HepG2 (cell line): Measurements from ENCODE around the gene TRERF1. TPM values are rescaled to one million over a fixed set of nuclear protein-coding genes. Genes with fewer than 3 reads are reported as not detected.

ENCODE experiments used
- CBX1 ChIP-seq: IDR thresholded peaks from one replicate; pipeline ENCODE4 v1.6.1; 2016; ENCODE audit warnings: antibody characterized with exemption, low read depth
- CBX2 ChIP-seq, 2 experiments: fragments of 200-600 bp in 1 of 2; sonication (generic); formaldehyde crosslinking in 1 of 2; IDR thresholded peaks; 2 replicates each; pipeline versions ENCODE4 v1.7.0 to v1.8.1; 2018 to 2022; ENCODE audit warnings: low read depth in 2 of 2, low read length in 1 of 2, mild to moderate bottlenecking in 1 of 2, missing genetic modification reagents in 1 of 2
- CCAR2 ChIP-seq: fragments of 200-400 bp; formaldehyde crosslinking; optimal IDR thresholded peaks from 2 replicates; pipeline ENCODE3; 2018; ENCODE audit warnings: low read depth, mild to moderate bottlenecking, low read length, moderate library complexity
- GATAD1 ChIP-seq: IDR thresholded peaks from 2 replicates; pipeline ENCODE4 v1.6.1; 2016; ENCODE audit warnings: missing genetic modification reagents, missing compliant biosample characterization
- HDAC1 ChIP-seq: sonication (generic); formaldehyde crosslinking; IDR thresholded peaks from 2 replicates; pipeline ENCODE4 v1.5.1; 2020; ENCODE audit warnings: mild to moderate bottlenecking, missing genetic modification reagents
- HNF4A ChIP-seq: sonication (generic); formaldehyde crosslinking; IDR thresholded peaks from 2 replicates; pipeline ENCODE4 v1.4.0; 2020; ENCODE audit warnings: missing genetic modification reagents
- JUND ChIP-seq: sonication (generic); formaldehyde crosslinking; IDR thresholded peaks from 2 replicates; pipeline ENCODE4 v1.8.0; 2022; ENCODE audit warnings: mild to moderate bottlenecking, missing genetic modification reagents
- KLF12 ChIP-seq: sonication (generic); formaldehyde crosslinking; IDR thresholded peaks from 2 replicates; pipeline ENCODE4 v1.4.0; 2020; ENCODE audit warnings: missing genetic modification reagents, borderline replicate concordance
- MAFG ChIP-seq: sonication (generic); formaldehyde crosslinking; IDR thresholded peaks from 2 replicates; pipeline ENCODE4 v1.5.1; 2020; ENCODE audit warnings: mild to moderate bottlenecking, missing genetic modification reagents
- MIER2 ChIP-seq: IDR thresholded peaks from 2 replicates; pipeline ENCODE4 v1.6.1; 2016; ENCODE audit warnings: missing biosample characterization, missing genetic modification reagents
- MXD4 ChIP-seq: IDR thresholded peaks from 2 replicates; pipeline ENCODE4 v1.6.1; 2016; ENCODE audit warnings: mild to moderate bottlenecking, missing biosample characterization, missing genetic modification reagents
- PLRG1 ChIP-seq: fragments of 450-650 bp; conservative IDR thresholded peaks from 2 replicates; pipeline ENCODE4 v1.6.1; 2016
- SOX6 ChIP-seq, 2 experiments: fragments of 450-650 bp in 1 of 2; sonication (generic) in 1 of 2; formaldehyde crosslinking in 1 of 2; IDR thresholded peaks; 2 replicates each; pipeline versions ENCODE4 v1.4.0 to v1.6.1; 2017 to 2020; ENCODE audit warnings: antibody characterized with exemption in 1 of 2, mild to moderate bottlenecking in 1 of 2, missing genetic modification reagents in 1 of 2
- TEAD3 ChIP-seq: optimal IDR thresholded peaks from 2 replicates; pipeline ENCODE3; 2016; ENCODE audit warnings: borderline replicate concordance
- ZFP82 ChIP-seq: sonication (generic); formaldehyde crosslinking; IDR thresholded peaks from 2 replicates; pipeline ENCODE4 v1.5.1; 2020; ENCODE audit warnings: mild to moderate bottlenecking, missing genetic modification reagents, borderline replicate concordance
- ZNF143 ChIP-seq: sonication (generic); formaldehyde crosslinking; IDR thresholded peaks from 2 replicates; pipeline ENCODE4 v1.4.0; 2020; ENCODE audit warnings: missing genetic modification reagents
- ZNF556 ChIP-seq: sonication (generic); formaldehyde crosslinking; IDR thresholded peaks from 2 replicates; pipeline ENCODE4 v1.4.0; 2020; ENCODE audit warnings: mild to moderate bottlenecking, missing genetic modification reagents, borderline replicate concordance
- ZNF580 ChIP-seq: IDR thresholded peaks from 2 replicates; pipeline ENCODE4 v1.6.1; 2016; ENCODE audit warnings: low read depth, borderline replicate concordance
- ZNF598 ChIP-seq: sonication (generic); formaldehyde crosslinking; IDR thresholded peaks from 2 replicates; pipeline ENCODE4 v1.5.1; 2020; ENCODE audit warnings: mild to moderate bottlenecking, missing genetic modification reagents, borderline replicate concordance
- polyA plus RNA-seq, 8 experiments: library from polyadenylated mRNA; depleted of rRNA in 3 of 8; stranded (reverse) in 7 of 8; unstranded in 1 of 8; fragments of >200 nt; fragmentation: Illumina TruSeq in 4 of 8; extraction: Trizol in 4 of 8; gene quantifications; 2 replicates each; pipeline versions ENCODE4 v1.2.1 to v1.2.3, GENCODE V29; 2011 to 2016; ENCODE audit warnings: low read depth in 4 of 8, missing spikeins in 1 of 8, mixed read lengths in 1 of 8; ENCODE audit not compliant: insufficient read depth in 1 of 8
- total RNA-seq, 5 experiments: library from RNA; depleted of rRNA; stranded (reverse); fragments of >200 nt; fragmentation: Illumina TruSeq; extraction: Trizol; gene quantifications; 2 replicates each; pipeline ENCODE4 v1.2.3, GENCODE V29; 2016; ENCODE audit warnings: low read depth in 1 of 5
- TF ChIP-seq, protein P1 (sequence below), 2 experiments: sonication (generic) in 1 of 2; formaldehyde crosslinking in 1 of 2; IDR thresholded peaks; 2 replicates each; pipeline versions ENCODE4 v1.6.1 to v1.9.0; 2014 to 2022; ENCODE audit warnings: antibody characterized with exemption in 1 of 2, borderline replicate concordance in 1 of 2, inconsistent platforms in 1 of 2, low read depth in 1 of 2, missing genetic modification reagents in 1 of 2
- TF ChIP-seq, protein P2 (sequence below): sonication (generic); formaldehyde crosslinking; IDR thresholded peaks from 2 replicates; pipeline ENCODE4 v1.5.0; 2020; ENCODE audit warnings: mild to moderate bottlenecking, missing genetic modification reagents, borderline replicate concordance

The TRERF1 gene
- total and polyA plus RNA-seq, 2 of the 13 experiments (the other 11 are each of a cell fraction or from before 2014, with no cell fraction given): 0.02 TPM; not detected in 1

DNA sequence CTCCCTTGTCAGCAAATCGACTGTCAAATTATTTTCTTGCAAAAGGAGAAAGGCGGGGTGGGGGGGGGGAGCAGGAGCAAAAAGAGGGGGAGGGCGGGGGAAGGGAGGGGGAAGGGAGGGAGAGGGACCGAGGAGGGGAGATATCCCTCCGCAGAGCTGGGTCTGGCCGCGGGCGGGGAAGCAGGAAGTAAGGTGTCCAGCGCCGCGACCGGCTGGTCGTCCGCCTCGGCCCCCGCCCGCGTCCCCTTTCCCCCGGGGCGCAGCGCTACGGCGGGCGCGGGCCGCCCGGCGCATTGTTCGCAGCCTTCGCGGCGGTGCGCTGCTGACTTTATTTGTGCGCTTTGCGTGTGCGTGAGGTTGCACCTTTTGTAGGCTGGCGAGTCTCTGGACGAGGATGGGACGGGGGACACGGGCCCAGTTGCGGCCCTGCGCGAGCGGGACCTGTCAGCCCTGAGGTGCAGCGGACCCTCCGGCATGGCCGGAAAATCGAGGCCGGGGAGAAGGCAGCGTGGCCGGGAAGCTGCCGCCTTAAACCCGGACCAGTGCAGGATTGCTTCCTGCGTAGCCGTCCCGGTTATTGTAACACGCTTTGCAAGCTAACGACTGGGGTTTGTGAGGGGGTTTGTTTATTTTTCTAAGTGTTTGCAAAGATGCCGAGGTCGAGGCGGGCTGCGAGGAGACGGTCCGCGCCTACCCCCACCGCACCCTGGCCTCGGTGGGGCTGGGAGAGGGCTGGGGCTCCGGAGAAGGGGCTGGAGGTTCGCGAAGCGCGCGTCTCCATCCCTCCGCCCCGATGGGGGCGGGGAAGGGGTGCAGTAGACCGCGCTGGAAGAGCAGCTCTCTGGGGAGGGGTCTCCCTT is 675 bp upstream of the TRERF1 start (continued):
- TF ChIP-seq, protein P1, sequence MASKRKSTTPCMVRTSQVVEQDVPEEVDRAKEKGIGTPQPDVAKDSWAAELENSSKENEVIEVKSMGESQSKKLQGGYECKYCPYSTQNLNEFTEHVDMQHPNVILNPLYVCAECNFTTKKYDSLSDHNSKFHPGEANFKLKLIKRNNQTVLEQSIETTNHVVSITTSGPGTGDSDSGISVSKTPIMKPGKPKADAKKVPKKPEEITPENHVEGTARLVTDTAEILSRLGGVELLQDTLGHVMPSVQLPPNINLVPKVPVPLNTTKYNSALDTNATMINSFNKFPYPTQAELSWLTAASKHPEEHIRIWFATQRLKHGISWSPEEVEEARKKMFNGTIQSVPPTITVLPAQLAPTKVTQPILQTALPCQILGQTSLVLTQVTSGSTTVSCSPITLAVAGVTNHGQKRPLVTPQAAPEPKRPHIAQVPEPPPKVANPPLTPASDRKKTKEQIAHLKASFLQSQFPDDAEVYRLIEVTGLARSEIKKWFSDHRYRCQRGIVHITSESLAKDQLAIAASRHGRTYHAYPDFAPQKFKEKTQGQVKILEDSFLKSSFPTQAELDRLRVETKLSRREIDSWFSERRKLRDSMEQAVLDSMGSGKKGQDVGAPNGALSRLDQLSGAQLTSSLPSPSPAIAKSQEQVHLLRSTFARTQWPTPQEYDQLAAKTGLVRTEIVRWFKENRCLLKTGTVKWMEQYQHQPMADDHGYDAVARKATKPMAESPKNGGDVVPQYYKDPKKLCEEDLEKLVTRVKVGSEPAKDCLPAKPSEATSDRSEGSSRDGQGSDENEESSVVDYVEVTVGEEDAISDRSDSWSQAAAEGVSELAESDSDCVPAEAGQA (IDR thresholded peaks at IDR 0.05; ENCODE audit: low read depth): no peak
- TF ChIP-seq, protein P1 (CRISPR knock-in tag; IDR thresholded peaks at IDR 0.05; ENCODE audit: borderline replicate concordance): no peak
- TF ChIP-seq CBX2 (IDR thresholded peaks at IDR 0.05; ENCODE audit: low read depth, low read length): no peak
- TF ChIP-seq CBX2 (CRISPR knock-in tag; IDR thresholded peaks at IDR 0.05; ENCODE audit: low read depth): no peak
- no peak for TF ChIP-seq SOX6 (IDR thresholded peaks at IDR 0.05)
- TF ChIP-seq SOX6 (CRISPR knock-in tag; IDR thresholded peaks at IDR 0.05): no peak
- TF ChIP-seq ZNF598 (CRISPR knock-in tag): no peak
- TF ChIP-seq CCAR2: no peak
- no peak for TF ChIP-seq MAFG (CRISPR knock-in tag)
- TF ChIP-seq, protein P2, sequence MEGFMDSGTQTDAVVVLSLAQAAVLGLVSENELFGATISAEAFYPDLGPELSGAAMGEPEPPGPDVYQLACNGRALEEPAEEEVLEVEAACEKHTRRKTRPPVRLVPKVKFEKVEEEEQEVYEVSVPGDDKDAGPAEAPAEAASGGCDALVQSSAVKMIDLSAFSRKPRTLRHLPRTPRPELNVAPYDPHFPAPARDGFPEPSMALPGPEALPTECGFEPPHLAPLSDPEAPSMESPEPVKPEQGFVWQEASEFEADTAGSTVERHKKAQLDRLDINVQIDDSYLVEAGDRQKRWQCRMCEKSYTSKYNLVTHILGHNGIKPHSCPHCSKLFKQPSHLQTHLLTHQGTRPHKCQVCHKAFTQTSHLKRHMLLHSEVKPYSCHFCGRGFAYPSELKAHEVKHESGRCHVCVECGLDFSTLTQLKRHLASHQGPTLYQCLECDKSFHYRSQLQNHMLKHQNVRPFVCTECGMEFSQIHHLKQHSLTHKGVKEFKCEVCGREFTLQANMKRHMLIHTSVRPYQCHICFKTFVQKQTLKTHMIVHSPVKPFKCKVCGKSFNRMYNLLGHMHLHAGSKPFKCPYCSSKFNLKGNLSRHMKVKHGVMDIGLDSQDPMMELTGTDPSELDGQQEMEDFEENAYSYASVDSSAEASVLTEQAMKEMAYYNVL (CRISPR knock-in tag): 0 out of 2 replicates have a peak, but pooled peaks have one; percentile 19
- no peak for TF ChIP-seq GATAD1 (CRISPR knock-in tag)
- no peak for TF ChIP-seq HNF4A
- TF ChIP-seq CBX1: no peak
- no peak for TF ChIP-seq MXD4 (CRISPR knock-in tag)
- TF ChIP-seq PLRG1: no peak
- no peak; the same call in 1 of the 2 replicates for TF ChIP-seq ZNF556 (CRISPR knock-in tag)
- no peak for TF ChIP-seq MIER2 (CRISPR knock-in tag)
- TF ChIP-seq TEAD3 (CRISPR knock-in tag): no peak
- TF ChIP-seq HDAC1: 0 out of 2 replicates have a peak, but pooled peaks have one; percentile 41
- no peak for TF ChIP-seq KLF12 (CRISPR knock-in tag)
- 0 out of 2 replicates have a peak, but pooled peaks have one; percentile 19 for TF ChIP-seq ZNF143 (CRISPR knock-in tag)
- TF ChIP-seq JUND: no peak
- no peak for TF ChIP-seq ZNF580 (CRISPR knock-in tag)
- no peak for TF ChIP-seq ZFP82 (CRISPR knock-in tag)
